Measurements from ENCODE around the gene ROGDI. TPM values are rescaled to one million over a fixed set of nuclear protein-coding genes. Genes with fewer than 3 reads are reported as not detected.
A peak's percentile ranks its signal among the peaks of the same experiment; 100 is the strongest.

ROGDI gene
- polyA plus RNA-seq, 1 donor from 2014 or later: 4.0 TPM

GRCh38 chr16:4802659-4803287 is 340 bp upstream of the ROGDI start:
- H3K27me3 Mint-ChIP-seq: no peaks in the 10 kb centered on the region
- H3K27ac Mint-ChIP-seq: peak overlapping the region in 2 of 3 donors; percentile 63 to 79
- H3K4me3 Mint-ChIP-seq: peak overlapping the region; percentile 86 to 93 (median 90)
- H3K4me1 Mint-ChIP-seq: peaks cover 9 to 12% (median 9%) of the 10 kb centered on the region in 3 donors
- H3K36me3 Mint-ChIP-seq: peaks cover 2% of the 10 kb centered on the region
- no peaks in the 10 kb centered on the region for H3K9me3 Mint-ChIP-seq

DNA sequence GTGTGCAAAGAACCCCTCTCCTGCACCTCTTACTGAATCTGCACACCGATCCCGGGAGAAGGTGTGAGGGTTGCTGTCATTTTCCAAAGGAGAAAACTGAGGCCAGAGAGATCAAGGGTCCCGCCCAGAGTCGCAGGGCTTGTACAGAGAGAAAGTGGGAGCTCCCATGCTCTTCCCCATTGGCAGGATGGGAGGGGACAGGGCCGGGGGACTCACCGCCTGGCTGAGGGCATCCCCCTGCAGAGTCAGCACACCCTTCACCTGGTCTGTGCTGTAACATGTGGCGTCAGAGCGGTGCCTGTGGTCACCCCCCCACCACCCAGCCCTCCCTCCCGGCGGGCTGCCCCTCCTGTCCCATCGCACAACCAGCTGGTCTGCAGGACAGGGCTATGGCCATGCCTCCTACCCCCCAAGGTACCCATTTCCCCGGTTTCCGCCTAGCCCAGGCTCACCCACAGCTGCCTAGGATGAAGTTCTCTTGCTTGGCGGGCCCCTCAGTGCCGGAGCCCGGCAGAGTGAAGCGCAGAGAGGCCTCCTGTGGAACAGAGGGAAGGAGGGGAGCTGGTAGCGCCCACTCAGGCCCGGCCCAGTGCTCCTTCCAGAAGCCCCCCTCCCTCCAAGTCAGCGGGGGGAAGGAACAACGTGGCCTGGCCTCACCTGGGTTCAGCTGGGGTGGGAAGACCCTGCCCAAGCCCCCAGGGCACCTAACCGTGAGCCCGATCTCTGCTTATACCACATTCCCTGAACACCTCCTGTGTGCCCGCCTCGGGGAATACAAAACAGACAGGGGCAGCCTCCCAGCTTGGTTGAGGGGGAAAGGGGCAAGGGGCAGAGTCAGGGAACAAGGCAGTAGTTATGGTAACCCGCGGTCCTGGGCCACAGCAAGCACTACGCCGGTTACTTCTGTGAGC is 1.1 kb downstream of the ROGDI start:
- H3K27ac Mint-ChIP-seq: peak overlapping the region; percentile 53 to 92 (median 91)
- H3K27me3 Mint-ChIP-seq: no peaks in the 10 kb centered on the region
- peaks cover 9 to 12% (median 9%) of the 10 kb centered on the region in 3 donors for H3K4me1 Mint-ChIP-seq
- peak overlapping the region; percentile 86 to 95 (median 92) for H3K4me3 Mint-ChIP-seq
- H3K36me3 Mint-ChIP-seq: peaks cover 2% of the 10 kb centered on the region
- no peaks in the 10 kb centered on the region for H3K9me3 Mint-ChIP-seq

GRCh38 chr16:4800290-4801041 is 2.0 kb downstream of the ROGDI start:
- Mint-ChIP-seq H3K27ac (peak overlapping the region in 1 of 3 donors; percentile 39), H3K4me3 (peak overlapping the region; percentile 54 to 90 (median 80)), H3K9me3 (no peaks in the 10 kb centered on the region), H3K4me1 (peaks cover 9 to 12% (median 9%) of the 10 kb centered on the region in 3 donors), H3K36me3 (no peaks in the 10 kb centered on the region), H3K27me3 (no peaks in the 10 kb centered on the region)

- H3K27me3 Mint-ChIP-seq: no peaks in the 10 kb centered on the region
- H3K4me1 Mint-ChIP-seq: peaks cover 9 to 12% (median 9%) of the 10 kb centered on the region in 3 donors
- H3K4me3 Mint-ChIP-seq: peak overlapping the region in 2 of 4 donors; percentile 43 to 61
- no peaks in the 10 kb centered on the region for H3K36me3 Mint-ChIP-seq
- H3K27ac Mint-ChIP-seq: no peak overlapping the region
- no peaks in the 10 kb centered on the region for H3K9me3 Mint-ChIP-seq
Measured at GRCh38 chr16:4799171-4799855, 3.1 kb downstream of the ROGDI start.

DNA sequence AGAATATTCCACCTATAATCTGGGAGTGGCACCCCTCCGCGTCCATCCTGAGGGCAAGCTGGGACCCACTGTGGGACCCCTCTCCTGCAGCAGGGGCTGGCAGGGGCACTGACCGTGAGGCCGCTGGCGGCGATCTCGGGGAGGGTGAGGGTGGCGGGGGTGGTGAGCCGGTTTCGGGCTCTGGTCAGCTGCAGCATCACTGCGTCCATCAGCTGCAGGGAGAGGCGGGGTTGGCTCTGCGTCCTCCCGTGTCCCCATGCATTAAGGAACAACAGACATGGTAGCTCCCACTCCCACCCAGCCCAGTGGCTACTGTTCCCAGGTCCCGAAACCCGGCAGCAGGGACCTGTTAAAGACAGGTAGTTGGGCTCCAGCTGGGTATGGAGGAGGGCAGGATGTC is 4.0 kb downstream of the ROGDI start:
- Mint-ChIP-seq H3K4me3 (peak overlapping the region in 1 of 4 donors; percentile 43), H3K36me3 (no peaks in the 10 kb centered on the region), H3K27ac (no peak overlapping the region), H3K9me3 (no peaks in the 10 kb centered on the region), H3K4me1 (peaks cover 8 to 12% (median 9%) of the 10 kb centered on the region in 3 donors), H3K27me3 (no peaks in the 10 kb centered on the region)

DNA sequence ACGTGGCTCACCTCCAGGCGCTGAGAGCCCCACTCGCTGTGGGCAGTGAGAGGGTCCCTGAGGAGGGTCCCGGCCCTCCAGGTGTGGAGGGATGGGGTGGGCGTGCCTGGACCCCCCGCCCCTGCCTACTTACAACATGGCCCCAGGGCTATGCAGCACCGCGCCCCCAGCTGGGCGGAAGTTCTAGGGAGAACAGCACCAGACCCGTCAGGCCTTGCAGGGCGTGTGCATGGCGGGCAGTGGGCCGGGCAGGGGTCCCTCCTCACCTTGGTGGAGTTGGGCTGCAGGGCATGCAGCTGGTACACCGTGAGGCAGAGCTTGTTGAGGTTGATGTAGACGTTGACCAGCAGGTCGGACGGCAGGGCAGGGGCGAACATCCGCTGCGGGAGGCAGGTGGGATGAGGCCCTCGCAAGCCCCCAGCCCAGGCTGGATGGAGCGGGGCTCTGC is 4.6 kb downstream of the ROGDI start:
- Mint-ChIP-seq H3K4me1 (peaks cover 5 to 8% (median 6%) of the 10 kb centered on the region in 3 donors), H3K36me3 (no peaks in the 10 kb centered on the region), H3K4me3 (no peak overlapping the region), H3K9me3 (no peaks in the 10 kb centered on the region), H3K27ac (no peak overlapping the region), H3K27me3 (no peaks in the 10 kb centered on the region)

- no peak overlapping the region for H3K4me3 Mint-ChIP-seq
- H3K9me3 Mint-ChIP-seq: no peaks in the 10 kb centered on the region
- H3K4me1 Mint-ChIP-seq: peaks cover 5 to 8% (median 5%) of the 10 kb centered on the region in 3 donors
- H3K27me3 Mint-ChIP-seq: no peaks in the 10 kb centered on the region
- H3K27ac Mint-ChIP-seq: peak overlapping the region in 1 of 3 donors; percentile 5
- H3K36me3 Mint-ChIP-seq: no peaks in the 10 kb centered on the region
Measured at GRCh38 chr16:4796982-4797804, 5.2 kb downstream of the ROGDI start.

- Mint-ChIP-seq H3K27me3 (peaks cover 3% of the 10 kb centered on the region), H3K36me3 (no peaks in the 10 kb centered on the region), H3K4me1 (peaks cover 0 to 8% (median 4%) of the 10 kb centered on the region in 3 donors), H3K4me3 (no peak overlapping the region), H3K9me3 (no peaks in the 10 kb centered on the region), H3K27ac (no peak overlapping the region)
Measured at GRCh38 chr16:4795828-4796572, 6.4 kb downstream of the ROGDI start.

GRCh38 chr16:4795181-4795827 is 7.1 kb downstream of the ROGDI start, which contains the start of gene SMIM22:
Gene SMIM22, plus strand, starts transcription at chr16:4795369. Its CDS starts 366 bp downstream, at chr16:4795735.
- Mint-ChIP-seq H3K36me3 (no peaks in the 10 kb centered on the region), H3K27me3 (peaks cover 3% of the 10 kb centered on the region), H3K27ac (no peak within 1 kb of the TSS), H3K4me3 (no peak within 1 kb of the TSS), H3K9me3 (no peaks in the 10 kb centered on the region), H3K4me1 (peaks cover 0 to 2% (median under 1%) of the 10 kb centered on the region in 3 donors)

DNA sequence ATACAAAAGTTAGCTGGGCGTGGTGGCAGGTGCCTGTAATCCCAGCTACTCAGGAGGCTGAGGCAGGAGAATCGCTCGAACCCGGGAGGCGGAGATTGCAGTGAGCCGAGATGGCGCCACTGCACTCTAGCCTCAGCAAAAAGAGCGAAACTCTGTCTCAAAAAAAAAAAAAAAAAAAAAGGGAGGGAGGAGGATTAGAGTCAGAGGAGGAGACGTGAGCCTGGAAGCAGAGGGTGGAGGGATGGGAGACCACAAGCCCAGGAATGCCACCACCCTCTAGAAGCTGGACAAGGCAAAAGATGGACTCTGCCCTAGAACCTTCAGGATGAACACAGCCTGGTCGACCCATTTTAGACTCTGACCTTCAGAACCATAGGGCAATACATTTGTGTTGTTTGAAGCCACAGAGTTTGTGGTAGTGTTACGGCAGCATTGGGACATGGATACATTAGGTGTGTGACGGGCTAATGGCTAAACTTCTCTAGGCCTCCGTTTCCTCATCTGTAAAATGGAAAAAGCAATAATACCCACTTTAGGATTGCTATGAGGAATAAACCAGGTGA is 9.4 kb downstream of the ROGDI start:
- H3K4me1 Mint-ChIP-seq: peaks cover 0 to under 1% (median 0%) of the 10 kb centered on the region in 3 donors
- H3K9me3 Mint-ChIP-seq: no peaks in the 10 kb centered on the region
- no peak overlapping the region for H3K4me3 Mint-ChIP-seq
- H3K27me3 Mint-ChIP-seq: peaks cover 3% of the 10 kb centered on the region
- H3K27ac Mint-ChIP-seq: no peak overlapping the region
- no peaks in the 10 kb centered on the region for H3K36me3 Mint-ChIP-seq

GRCh38 chr16:4790871-4791270 is 11.6 kb downstream of the ROGDI start:
- no peak overlapping the region for H3K27ac Mint-ChIP-seq
- no peaks in the 10 kb centered on the region for H3K36me3 Mint-ChIP-seq
- no peaks in the 10 kb centered on the region for H3K9me3 Mint-ChIP-seq
- H3K27me3 Mint-ChIP-seq: peaks cover 3% of the 10 kb centered on the region
- H3K4me3 Mint-ChIP-seq: no peak overlapping the region
- H3K4me1 Mint-ChIP-seq: peaks cover 0 to 1% (median 0%) of the 10 kb centered on the region in 3 donors

GRCh38 chr16:4790261-4790660 is 12.2 kb downstream of the ROGDI start:
- Mint-ChIP-seq H3K9me3 (no peaks in the 10 kb centered on the region), H3K36me3 (no peaks in the 10 kb centered on the region), H3K4me1 (peaks cover 0 to 1% (median 0%) of the 10 kb centered on the region in 3 donors), H3K4me3 (no peak overlapping the region), H3K27me3 (peaks cover 3% of the 10 kb centered on the region), H3K27ac (no peak overlapping the region)
